GM12875 (cell line): ENCODE results near the gene DIAPH3.

Experiments
- H3K4me3 ChIP-seq: one replicate; pipeline ENCODE4 v1.5.1; 2011; ENCODE audit warnings: low read depth, low read length, control low read depth
- CTCF ChIP-seq: IDR thresholded peaks from 2 replicates; pipeline ENCODE4 v1.5.1; 2011; ENCODE audit warnings: low read depth, mild to moderate bottlenecking, control low read depth, inconsistent platforms, low read length, moderate library complexity, borderline replicate concordance; ENCODE audit not compliant: insufficient read depth

The DIAPH3 gene

DNA sequence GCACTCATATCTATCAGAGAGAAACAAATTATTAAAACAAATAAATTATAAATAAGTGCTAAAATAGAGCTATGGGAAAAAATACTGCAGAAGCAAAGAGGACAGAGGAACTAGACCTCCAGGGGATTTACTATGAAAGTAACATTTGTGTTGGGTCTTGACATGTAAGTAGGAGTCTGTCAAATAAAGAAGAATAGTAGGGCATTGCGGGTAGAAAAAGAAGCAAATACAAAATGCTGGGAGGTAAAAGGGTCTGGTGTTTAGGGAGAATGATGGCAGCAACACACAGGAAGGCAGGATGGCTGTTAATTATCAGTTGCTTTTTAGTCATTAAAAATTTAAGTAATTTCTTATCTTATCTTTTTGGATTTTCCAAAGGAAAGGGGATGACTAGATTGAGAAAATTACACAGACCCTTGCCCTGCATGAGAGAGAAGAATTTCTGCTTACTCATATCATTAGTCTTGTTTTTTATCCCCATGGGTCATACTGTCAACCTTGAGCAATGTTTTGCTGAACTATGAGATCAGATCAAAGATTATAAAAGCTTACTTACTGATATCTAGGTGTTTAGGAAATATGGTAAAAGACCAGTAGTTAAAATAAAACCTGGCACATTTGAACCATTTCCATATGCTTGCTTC, 472.7 kb downstream of the DIAPH3 start:
- H3K4me3 ChIP-seq = no peak overlapping the region
- TF ChIP-seq CTCF = no peak

DNA sequence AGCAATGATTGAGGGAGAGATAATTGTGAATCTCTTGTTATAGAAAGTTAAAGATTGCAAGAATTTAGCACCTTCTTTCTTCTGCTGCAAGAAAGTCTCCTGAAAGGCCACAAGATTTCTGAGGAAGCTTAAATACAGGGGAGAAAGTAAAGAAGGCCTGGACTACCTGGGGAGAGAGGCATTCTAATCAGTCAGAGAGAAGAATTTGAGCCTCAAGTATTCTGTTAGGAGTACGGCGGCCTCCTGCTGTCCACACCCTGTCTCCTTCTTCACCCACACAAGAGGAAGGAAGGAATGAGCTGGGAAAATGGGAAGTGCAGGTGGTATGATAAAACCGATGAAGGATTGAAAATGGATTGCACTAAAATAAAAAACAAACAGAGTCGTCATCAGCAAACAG, 474.7 kb downstream of the DIAPH3 start:
- H3K4me3 ChIP-seq = no peak overlapping the region
- TF ChIP-seq CTCF = no peak

- TF ChIP-seq CTCF = no peak
- no peak overlapping the region for H3K4me3 ChIP-seq
These were observed 476.8 kb downstream of the DIAPH3 start for GRCh38 chr13:59686798-59687394.

GRCh38 chr13:59684105-59684504, 479.6 kb downstream of the DIAPH3 start:
- TF ChIP-seq CTCF = no peak
- H3K4me3 ChIP-seq = no peak overlapping the region

DNA sequence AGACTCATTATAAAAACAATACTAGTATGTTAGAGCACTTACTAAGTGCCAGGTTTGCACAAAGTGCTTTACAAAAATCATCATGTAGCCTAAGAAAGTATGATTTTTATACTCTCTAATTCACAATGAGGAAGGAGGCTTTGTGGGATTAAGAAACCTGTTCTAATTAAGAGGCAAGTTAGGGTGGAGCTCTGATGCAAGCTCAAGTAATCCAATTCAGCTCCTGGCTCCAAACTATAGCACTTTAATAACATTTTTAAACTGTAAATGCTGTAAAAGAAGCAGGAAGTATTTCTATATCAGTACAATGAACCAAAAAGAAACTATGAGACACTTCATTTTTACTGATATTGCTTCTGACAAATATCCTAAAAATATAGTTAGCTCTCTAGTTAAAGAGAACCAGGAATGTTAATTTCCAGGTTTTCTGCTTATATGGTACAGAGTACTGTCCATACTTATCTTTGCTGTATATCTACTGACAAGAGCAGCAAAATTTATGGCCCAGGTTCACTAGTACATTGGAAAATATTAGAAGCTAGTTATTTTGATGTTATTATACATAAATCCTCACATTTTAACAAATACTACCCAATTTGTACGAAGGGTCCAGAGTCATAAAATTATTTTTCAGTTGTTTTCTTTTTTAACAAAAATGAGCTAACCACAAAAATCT, 482.0 kb downstream of the DIAPH3 start:
- no peak overlapping the region for H3K4me3 ChIP-seq
- TF ChIP-seq CTCF = no peak

DNA sequence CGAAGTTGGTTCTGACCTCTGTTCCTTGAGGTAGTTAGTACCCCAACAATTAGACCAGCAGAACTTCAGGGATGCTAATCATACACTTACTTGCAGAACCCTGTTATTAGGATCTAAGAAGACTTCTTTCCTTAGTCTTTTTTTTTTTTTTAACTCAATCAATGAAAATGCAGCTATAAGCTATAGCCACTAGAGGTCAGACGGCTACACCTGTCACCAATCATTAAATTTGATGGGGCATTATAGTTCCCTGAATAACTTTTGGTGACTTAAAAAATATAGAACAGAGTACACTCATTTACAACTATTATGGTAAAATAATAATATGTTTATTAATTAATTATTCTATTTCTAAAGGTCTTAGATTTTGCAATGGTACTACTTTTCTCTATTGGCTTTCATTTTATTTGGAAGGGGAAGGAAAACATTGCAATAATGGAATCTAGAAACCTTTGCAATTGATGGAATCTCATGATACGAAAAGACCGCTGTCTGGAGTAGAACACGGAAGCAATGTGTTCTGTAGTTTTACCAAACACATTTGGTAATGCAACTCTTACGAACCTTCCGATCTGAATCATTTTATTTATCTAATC, 483.2 kb downstream of the DIAPH3 start:
- no peak overlapping the region for H3K4me3 ChIP-seq
- TF ChIP-seq CTCF = peak; percentile 54; the same call in 1 of the 2 replicates

DNA sequence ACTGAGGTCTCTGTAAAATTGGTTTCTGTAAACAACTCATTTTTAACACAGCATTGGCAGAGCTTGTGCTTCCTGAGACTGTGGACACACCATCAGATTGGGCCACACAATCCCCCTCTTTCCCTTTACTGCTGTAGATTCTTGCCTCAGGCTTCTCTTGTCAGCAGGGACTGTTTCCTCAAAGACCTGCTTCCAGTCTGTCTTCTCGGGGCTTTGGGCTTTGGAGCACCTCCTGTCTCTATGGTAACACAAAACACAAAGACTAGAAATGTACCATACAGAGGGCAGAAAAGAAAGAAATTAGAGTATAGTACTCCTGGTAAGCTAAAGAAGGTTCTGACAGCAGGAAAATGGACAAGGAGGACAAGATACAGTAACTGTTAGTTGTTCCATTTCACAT, 484.5 kb downstream of the DIAPH3 start:
- H3K4me3 ChIP-seq = no peak overlapping the region
- TF ChIP-seq CTCF = no peak
